Measurements from ENCODE around the gene SIRPG. TPM values are rescaled to one million over a fixed set of nuclear protein-coding genes. Genes with fewer than 3 reads are reported as not detected.

SIRPG gene
- total RNA-seq, 1 experiment from 2014 or later: not detected

DNA sequence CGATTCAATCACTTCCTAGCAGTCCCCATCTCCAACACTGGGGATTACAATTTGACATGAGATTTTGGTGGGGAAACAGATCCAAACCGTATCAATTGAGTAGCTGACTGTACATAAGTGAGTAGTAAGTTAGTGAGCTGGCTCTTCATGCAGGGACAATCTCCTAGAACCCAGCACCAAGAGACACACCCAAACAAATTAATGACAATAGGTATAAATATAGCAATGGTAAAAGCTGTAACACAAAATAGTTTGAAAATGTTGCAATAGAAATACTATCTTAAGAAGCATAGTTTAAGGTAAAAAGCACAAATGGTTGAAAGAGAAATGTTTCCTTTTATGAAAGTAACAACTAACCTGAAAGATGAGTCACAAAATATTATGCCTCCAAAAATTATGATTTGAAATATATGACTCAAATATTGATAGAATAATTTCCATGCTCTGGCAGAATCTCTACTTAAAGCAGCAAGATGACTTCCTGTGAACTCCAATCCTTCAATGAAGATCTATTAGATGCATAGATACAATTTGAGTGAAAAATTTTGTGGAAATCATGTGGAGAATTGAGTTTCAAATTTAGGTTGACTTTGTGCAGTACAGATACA lies 32.4 kb downstream of the SIRPG start:
- Histone ChIP-seq H2BK12ac (ENCODE audit: insufficient read length, low read depth, low read length) (no peak overlapping the region), H4K91ac (ENCODE audit: insufficient read length, low read depth, low read length) (no peak overlapping the region), H2BK5ac (ENCODE audit: insufficient read length, low read length) (no peak overlapping the region), H2BK20ac (ENCODE audit: low read depth, low read length, poor library complexity, severe bottlenecking) (no peak overlapping the region), H3K56ac (ENCODE audit: insufficient read length, low read depth, low read length) (no peak overlapping the region), H3K27me3 (ENCODE audit: insufficient read depth, low read length) (no peaks in the 10 kb centered on the region; the same call in 1 of the 2 replicates), H3K23ac (ENCODE audit: insufficient read length, low read depth, low read length) (no peak overlapping the region), H3K79me1 (ENCODE audit: insufficient read depth, low read depth, low read length, poor library complexity, severe bottlenecking) (no peaks in the 10 kb centered on the region), H2BK15ac (ENCODE audit: low read depth, low read length) (no peak overlapping the region), H3K9ac (ENCODE audit: extremely low read depth, insufficient read length, low read length) (no peak overlapping the region), H2BK120ac (ENCODE audit: low read depth, low read length, poor library complexity, severe bottlenecking) (no peak overlapping the region), H2AFZ (ENCODE audit: low read length) (no peak overlapping the region), H4K5ac (ENCODE audit: insufficient read length, low read depth, low read length) (no peak overlapping the region), H3K4me1 (ENCODE audit: insufficient read depth, low read length) (no peaks in the 10 kb centered on the region), H4K20me1 (ENCODE audit: control insufficient read depth, insufficient read depth, insufficient read length) (no peaks in the 10 kb centered on the region), H3K23me2 (ENCODE audit: insufficient read length, low read depth, low read length, poor library complexity, severe bottlenecking) (no peaks in the 10 kb centered on the region), H3K18ac (ENCODE audit: insufficient read length, low read depth, low read length) (no peak overlapping the region), H3T11ph (ENCODE audit: low read length) (no peak overlapping the region), H3K4ac (ENCODE audit: low read depth, low read length) (no peak overlapping the region), H3K4me2 (ENCODE audit: insufficient read depth, insufficient read length, low read length) (no peak overlapping the region), H3K14ac (ENCODE audit: insufficient read depth, low read length) (no peak overlapping the region), H4K8ac (replicated peaks; ENCODE audit: insufficient read length, low read depth, low read length) (no peak overlapping the region), H3K27ac (ENCODE audit: insufficient read length, low read depth, low read length) (no peak overlapping the region), H3K9me3 (ENCODE audit: control insufficient read depth, low read depth, low read length) (no peaks in the 10 kb centered on the region), H3K79me2 (ENCODE audit: insufficient read depth, low read length) (no peaks in the 10 kb centered on the region), H2AK5ac (ENCODE audit: insufficient read length, low read length) (no peak overlapping the region)
- Mint-ChIP-seq H3K27me3 (ENCODE audit: low read depth) (peaks cover 24% of the 10 kb centered on the region), H3K4me3 (no peak overlapping the region), H3K27ac (no peak overlapping the region), H3K4me1 (peaks cover 8 to 11% of the 10 kb centered on the region in 2 experiments), H3K9me3 (no peaks in the 10 kb centered on the region), H3K36me3 (ENCODE audit: insufficient read depth in 1 of 3, low read depth in 3 of 3) (no peaks in the 10 kb centered on the region; a peak in 1 of 7 replicates)
- DNase-seq: no peak
- TF ChIP-seq, protein P1, sequence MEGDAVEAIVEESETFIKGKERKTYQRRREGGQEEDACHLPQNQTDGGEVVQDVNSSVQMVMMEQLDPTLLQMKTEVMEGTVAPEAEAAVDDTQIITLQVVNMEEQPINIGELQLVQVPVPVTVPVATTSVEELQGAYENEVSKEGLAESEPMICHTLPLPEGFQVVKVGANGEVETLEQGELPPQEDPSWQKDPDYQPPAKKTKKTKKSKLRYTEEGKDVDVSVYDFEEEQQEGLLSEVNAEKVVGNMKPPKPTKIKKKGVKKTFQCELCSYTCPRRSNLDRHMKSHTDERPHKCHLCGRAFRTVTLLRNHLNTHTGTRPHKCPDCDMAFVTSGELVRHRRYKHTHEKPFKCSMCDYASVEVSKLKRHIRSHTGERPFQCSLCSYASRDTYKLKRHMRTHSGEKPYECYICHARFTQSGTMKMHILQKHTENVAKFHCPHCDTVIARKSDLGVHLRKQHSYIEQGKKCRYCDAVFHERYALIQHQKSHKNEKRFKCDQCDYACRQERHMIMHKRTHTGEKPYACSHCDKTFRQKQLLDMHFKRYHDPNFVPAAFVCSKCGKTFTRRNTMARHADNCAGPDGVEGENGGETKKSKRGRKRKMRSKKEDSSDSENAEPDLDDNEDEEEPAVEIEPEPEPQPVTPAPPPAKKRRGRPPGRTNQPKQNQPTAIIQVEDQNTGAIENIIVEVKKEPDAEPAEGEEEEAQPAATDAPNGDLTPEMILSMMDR (conservative IDR thresholded peaks at IDR 0.05): no peak
- no CpG with 5 or more reads among the region's 2 CpGs for WGBS (ENCODE audit: extremely low coverage, insufficient read length, low lambda C conversion rate)

Measured in H9 (cell line).